Measurements from ENCODE around the gene ROBO1.

GRCh38 chr3:79038057-79038456 lies 729.7 kb downstream of the ROBO1 start:
- TF ChIP-seq POLR2A (IDR thresholded peaks at IDR 0.05) (no peak), CTCF (IDR thresholded peaks at IDR 0.05) (no peak), POLR2AphosphoS5 (IDR thresholded peaks at IDR 0.05) (no peak)
